BLaER1 (cell line): Measurements from ENCODE around the gene PPP6R3.

Experiments
- H3K27ac ChIP-seq: shearing (Covaris generic); formaldehyde crosslinking; 2 replicates; pipeline ENCODE4 v1.8.1; 2022
- H3K27me3 ChIP-seq: shearing (Covaris generic); formaldehyde crosslinking; 2 replicates; pipeline ENCODE4 v1.8.1; 2022
- H3K36me3 ChIP-seq: shearing (Covaris generic); formaldehyde crosslinking; 2 replicates; pipeline ENCODE4 v1.8.1; 2022
- H3K4me1 ChIP-seq: shearing (Covaris generic); formaldehyde crosslinking; 2 replicates; pipeline ENCODE4 v1.8.1; 2022
- H3K4me2 ChIP-seq: shearing (Covaris generic); formaldehyde crosslinking; 2 replicates; pipeline ENCODE4 v1.8.1; 2022
- H3K4me3 ChIP-seq: shearing (Covaris generic); formaldehyde crosslinking; 2 replicates; pipeline ENCODE4 v1.8.1; 2022
- H3K9ac ChIP-seq: shearing (Covaris generic); formaldehyde crosslinking; 2 replicates; pipeline ENCODE4 v1.8.1; 2022
- H3K9me3 ChIP-seq: shearing (Covaris generic); formaldehyde crosslinking; 2 replicates; pipeline ENCODE4 v1.8.1; 2022
- H4K20me1 ChIP-seq: shearing (Covaris generic); formaldehyde crosslinking; 2 replicates; pipeline ENCODE4 v1.8.1; 2022
- Cebpa-rat ChIP-seq: shearing (Covaris generic); IDR thresholded peaks from 2 replicates; pipeline ENCODE4 v1.8.1; 2022

PPP6R3 gene

DNA sequence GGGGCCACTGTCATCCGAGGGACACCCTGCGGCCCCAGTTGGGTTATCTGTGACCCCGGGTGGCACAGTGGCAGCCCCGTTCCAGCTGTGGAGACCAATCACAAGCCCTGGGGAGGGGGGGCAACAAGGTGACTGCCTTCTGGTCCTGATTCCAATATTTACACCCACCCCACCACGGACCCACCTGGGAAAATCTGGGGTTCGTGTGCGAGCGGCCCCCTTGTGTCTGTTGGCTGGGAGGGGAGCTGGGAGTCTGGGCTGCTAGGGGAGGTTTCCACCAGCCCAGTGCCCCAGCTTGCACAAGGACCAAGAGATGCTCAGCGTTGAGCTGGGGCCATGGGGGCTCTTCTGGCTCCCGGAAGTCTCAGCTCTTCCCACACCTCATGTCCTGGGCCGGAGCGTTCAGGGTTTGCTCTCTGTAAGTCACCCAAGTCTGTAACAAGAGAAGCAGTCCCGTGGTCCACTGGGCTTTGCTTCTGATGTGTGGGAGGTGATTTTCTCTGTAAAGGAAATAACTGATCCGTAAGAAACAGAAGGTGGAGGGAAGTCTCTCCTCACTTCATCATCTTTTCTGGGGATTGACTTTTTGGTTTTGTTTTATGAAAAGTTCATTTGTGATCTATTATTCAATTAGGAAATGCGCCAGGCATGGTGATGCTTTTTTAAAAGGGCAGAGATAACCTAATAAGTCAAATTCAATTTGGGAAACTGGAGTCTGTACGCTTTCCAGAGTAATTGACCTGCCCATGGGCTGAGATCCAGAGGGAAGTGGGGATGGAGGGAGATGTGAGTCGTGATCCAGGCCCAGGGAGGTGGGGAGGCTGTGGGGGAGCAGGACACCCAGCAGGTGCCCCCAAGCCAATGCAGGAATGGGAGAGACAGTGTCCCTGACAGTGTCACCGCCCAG lies 201.4 kb downstream of the PPP6R3 start:
- Histone ChIP-seq H3K9ac (no peak overlapping the region), H3K4me2 (no peak overlapping the region), H3K36me3 (no peaks in the 10 kb centered on the region), H3K4me3 (no peak overlapping the region), H3K27me3 (no peaks in the 10 kb centered on the region; the same call in 1 of the 2 replicates), H3K9me3 (peaks cover 15% of the 10 kb centered on the region), H3K4me1 (peaks cover 71% of the 10 kb centered on the region), H4K20me1 (peaks cover 26% of the 10 kb centered on the region), H3K27ac (no peak overlapping the region)
- no peak for TF ChIP-seq Cebpa-rat

DNA sequence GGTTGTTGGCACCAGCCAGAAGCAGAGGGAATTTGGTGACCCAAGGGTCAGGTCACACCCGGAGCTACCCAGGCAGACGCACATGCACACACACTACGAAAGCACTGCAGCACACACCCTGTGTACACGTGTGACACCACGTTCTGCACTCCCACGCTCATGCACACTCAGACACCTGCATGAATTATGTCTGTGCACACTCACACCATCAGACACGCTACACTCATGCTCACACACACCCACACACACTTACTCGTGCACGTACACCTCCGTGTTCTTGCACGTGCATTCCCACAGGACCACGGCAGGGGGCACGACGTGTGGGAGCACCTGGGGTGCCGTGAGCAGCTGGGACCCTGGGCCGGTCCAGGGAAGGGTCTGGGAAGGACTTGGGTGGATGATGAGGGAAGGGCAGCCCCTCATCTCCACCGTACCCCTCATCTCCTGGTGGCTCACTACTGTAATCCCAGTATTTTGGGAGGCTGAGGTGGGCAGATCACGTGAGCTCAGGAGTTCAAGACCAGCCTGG lies 203.0 kb downstream of the PPP6R3 start:
- H3K36me3 ChIP-seq = no peaks in the 10 kb centered on the region
- H3K4me1 ChIP-seq = peaks cover 57% of the 10 kb centered on the region
- H3K9ac ChIP-seq = no peak overlapping the region
- H3K27ac ChIP-seq = no peak overlapping the region
- H3K4me3 ChIP-seq = no peak overlapping the region
- H3K27me3 ChIP-seq = no peaks in the 10 kb centered on the region
- no peak for TF ChIP-seq Cebpa-rat
- peaks cover 12% of the 10 kb centered on the region for H3K9me3 ChIP-seq
- peak overlapping the region; percentile 89 for H3K4me2 ChIP-seq
- H4K20me1 ChIP-seq = peaks cover 25% of the 10 kb centered on the region

DNA sequence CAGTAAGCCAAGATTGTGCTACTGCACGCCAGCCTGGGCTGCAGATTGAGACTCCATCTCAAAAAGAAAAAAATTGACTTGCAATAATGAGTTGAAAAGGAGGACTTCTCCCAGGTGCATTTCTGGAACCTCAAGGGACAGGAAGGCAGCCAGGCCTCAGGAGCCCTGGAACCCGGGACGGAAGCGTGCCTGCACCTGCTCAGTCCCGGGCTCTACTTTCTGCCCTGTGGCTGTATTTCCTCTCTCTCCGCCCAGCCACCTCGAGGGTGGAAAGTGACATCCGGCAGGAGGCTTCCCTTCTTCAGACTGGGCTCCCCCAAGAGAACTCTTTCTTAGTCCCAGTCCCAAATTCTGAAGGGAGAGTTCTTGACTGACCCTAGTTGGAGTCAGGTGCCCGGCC lies 203.6 kb downstream of the PPP6R3 start:
- H3K27me3 ChIP-seq = no peaks in the 10 kb centered on the region
- TF ChIP-seq Cebpa-rat = no peak

DNA sequence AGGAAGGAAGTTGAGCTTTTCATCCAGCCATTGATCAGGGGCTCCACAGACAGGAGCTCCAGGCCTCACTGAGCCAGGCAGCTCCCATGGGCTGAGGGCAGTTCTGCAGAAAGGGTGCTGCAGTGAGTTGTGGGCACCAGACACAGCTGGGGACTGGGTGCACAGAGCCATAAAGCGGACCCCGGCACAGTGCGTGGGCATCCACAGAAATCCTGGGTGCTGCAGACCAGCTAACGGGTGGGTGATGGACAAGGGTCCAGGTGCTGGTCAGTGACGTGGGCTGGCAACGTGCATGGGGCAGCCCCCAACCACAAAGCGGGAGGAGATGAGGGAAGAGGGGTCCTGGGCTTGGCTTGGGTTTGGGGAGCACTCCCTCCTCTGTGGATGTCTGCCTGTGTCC lies 204.4 kb downstream of the PPP6R3 start:
- no peak for TF ChIP-seq Cebpa-rat
- H3K4me1 ChIP-seq = peaks cover 53% of the 10 kb centered on the region
- H3K9ac ChIP-seq = no peak overlapping the region
- no peaks in the 10 kb centered on the region for H3K36me3 ChIP-seq
- no peaks in the 10 kb centered on the region for H3K27me3 ChIP-seq
- no peak overlapping the region for H3K4me3 ChIP-seq
- peaks cover 12% of the 10 kb centered on the region for H3K9me3 ChIP-seq
- H4K20me1 ChIP-seq = peaks cover 15% of the 10 kb centered on the region; the same call in 1 of the 2 replicates
- peak overlapping the region; percentile 89 for H3K4me2 ChIP-seq
- H3K27ac ChIP-seq = no peak overlapping the region; the same call in 1 of the 2 replicates

More for the DNA sequence above, 203.6 kb downstream of the PPP6R3 start:
- no peaks in the 10 kb centered on the region for H3K36me3 ChIP-seq
- H3K4me2 ChIP-seq = peak overlapping the region; percentile 89
- peaks cover 22% of the 10 kb centered on the region for H4K20me1 ChIP-seq
- peaks cover 12% of the 10 kb centered on the region for H3K9me3 ChIP-seq
- no peak overlapping the region for H3K9ac ChIP-seq
- H3K4me1 ChIP-seq = peaks cover 53% of the 10 kb centered on the region
- H3K4me3 ChIP-seq = peak overlapping the region; percentile 7; the same call in 1 of the 2 replicates
- no peak overlapping the region for H3K27ac ChIP-seq
